Esophagus muscularis mucosa (tissue), 4 donors: ENCODE data around the gene SPATA2L.

Experiments
- EP300 ChIP-seq: sonication (generic); formaldehyde crosslinking; IDR thresholded peaks from one replicate; pipeline ENCODE4 v1.6.1; 2017; ENCODE audit warnings: antibody characterized with exemption
- POLR2A ChIP-seq: fragments of 450-650 bp; IDR thresholded peaks from one replicate; pipeline ENCODE4 v1.6.1; 2017; ENCODE audit warnings: antibody characterized with exemption, moderate library complexity, mild to moderate bottlenecking, low read depth
- POLR2AphosphoS5 ChIP-seq, 2 donors: sonication (generic); formaldehyde crosslinking; IDR thresholded peaks; one replicate each; pipeline ENCODE4 v1.6.1; 2017; ENCODE audit warnings: antibody characterized with exemption in 2 of 2
- TF ChIP-seq, protein P1 (sequence below), 3 experiments: fragments of 200-600 bp in 2 of 3; fragments of 450-650 bp in 1 of 3; sonication (generic) in 2 of 3; IDR thresholded peaks; one replicate each; pipeline ENCODE4 v1.5.1; 2017 to 2019; ENCODE audit warnings: antibody characterized with exemption in 3 of 3, mild to moderate bottlenecking in 2 of 3, moderate library complexity in 1 of 3

DNA sequence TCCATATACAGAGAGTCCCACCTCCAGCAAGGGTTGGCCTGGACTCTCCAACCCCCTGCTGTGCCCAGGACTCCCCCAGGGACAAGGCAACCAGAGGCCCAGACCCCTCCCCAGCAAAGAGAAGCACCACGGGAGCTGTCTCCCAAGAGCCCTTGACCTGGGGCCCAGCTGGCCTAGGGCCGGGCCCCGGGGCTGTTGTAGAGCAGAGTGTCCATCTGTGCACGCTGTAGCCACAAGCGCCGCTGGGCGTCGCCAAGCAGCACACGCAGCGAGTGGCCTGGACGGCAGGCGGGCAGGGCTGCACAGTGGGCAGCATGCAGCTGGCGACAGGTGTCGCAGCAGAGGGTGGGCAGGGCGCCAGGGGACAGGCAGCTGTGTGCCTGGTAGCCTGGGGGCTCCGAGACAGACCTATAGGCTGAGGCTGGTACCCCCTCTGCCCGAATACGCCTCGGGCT is 4.3 kb downstream of the SPATA2L start:
- TF ChIP-seq EP300 = no peak
- TF ChIP-seq, protein P1, sequence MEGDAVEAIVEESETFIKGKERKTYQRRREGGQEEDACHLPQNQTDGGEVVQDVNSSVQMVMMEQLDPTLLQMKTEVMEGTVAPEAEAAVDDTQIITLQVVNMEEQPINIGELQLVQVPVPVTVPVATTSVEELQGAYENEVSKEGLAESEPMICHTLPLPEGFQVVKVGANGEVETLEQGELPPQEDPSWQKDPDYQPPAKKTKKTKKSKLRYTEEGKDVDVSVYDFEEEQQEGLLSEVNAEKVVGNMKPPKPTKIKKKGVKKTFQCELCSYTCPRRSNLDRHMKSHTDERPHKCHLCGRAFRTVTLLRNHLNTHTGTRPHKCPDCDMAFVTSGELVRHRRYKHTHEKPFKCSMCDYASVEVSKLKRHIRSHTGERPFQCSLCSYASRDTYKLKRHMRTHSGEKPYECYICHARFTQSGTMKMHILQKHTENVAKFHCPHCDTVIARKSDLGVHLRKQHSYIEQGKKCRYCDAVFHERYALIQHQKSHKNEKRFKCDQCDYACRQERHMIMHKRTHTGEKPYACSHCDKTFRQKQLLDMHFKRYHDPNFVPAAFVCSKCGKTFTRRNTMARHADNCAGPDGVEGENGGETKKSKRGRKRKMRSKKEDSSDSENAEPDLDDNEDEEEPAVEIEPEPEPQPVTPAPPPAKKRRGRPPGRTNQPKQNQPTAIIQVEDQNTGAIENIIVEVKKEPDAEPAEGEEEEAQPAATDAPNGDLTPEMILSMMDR (IDR thresholded peaks at IDR 0.05) = no peak
- TF ChIP-seq POLR2A = no peak
- TF ChIP-seq POLR2AphosphoS5 (IDR thresholded peaks at IDR 0.05) = no peak
